TTC549 (cell line): ENCODE measurements around the gene CDRT4.

Source experiments
- FAIRE-seq: peaks from 2 replicates; lab custom pipeline; 2012; peaks lifted over from hg19 to GRCh38; lab: Jason Lieb, UNC

Gene CDRT4

DNA sequence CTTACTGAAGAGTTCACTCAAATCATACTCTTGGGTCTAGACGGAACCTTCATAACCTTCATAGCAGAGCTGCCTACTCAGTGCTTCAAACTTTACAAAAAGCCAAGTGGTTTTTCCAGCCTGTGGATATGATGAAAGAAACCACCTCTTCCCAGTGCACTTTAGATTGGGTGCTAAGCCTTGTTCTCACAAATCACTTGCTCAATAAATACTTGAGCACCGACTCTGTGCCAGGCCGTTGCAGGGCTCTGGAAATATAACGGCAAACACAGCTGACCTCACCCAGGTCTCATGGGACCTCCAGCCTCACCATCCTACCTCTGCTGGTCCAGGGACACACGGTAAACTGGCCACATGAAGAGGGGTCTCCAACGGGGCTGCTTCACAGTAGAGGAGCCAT lies 35.7 kb downstream of the CDRT4 start:
- no peak for FAIRE-seq

- FAIRE-seq: no peak
Measured at GRCh38 chr17:15431196-15431595, 36.2 kb downstream of the CDRT4 start.

DNA sequence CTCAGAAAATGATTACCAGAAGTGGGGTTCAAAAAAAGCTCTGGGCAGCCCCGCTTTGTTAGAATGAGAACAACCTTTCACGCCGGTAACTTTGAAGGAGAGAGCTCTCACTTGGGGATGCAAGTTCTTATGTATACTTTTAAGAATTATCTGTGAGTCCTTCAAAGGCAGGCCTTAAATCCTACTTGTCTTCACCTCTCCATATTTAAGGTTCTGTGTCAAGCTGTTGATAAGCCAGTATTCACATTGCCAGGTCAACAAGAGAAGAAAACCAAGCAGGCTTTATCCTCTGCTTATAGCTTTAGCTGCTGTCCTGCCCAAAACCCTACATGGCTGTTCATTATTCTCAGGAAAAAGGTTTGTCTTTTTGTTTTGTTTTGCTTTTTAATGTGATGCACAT lies 42.9 kb downstream of the CDRT4 start:
- no peak for FAIRE-seq

DNA sequence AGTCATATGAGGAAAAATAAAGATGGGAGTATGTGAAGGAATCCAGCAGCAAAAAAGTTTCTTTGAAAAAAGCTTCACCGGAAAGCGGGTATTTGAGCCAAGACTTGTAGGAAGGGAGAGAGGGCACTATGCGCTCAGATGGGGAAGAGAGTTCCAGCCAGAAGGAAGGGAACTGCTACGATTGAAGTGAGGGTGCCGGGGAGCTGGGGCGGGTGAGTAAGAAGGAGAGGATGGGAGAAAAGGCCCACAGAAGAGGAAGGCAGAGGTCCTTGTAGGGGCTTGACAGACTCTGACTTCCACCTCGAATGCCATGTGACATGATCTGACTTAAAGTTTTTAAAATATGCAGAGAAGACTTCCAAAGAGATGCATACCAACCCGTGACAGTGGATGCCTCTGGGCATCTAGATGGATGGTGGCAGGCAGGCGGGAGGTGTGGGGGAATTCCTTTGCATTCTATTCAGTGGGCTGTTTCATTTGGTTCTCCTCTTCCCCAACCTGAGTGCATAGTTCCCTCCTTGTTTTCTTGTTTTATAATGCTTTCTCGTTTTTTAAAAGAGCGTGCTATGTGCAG lies 44.9 kb downstream of the CDRT4 start:
- no peak for FAIRE-seq

DNA sequence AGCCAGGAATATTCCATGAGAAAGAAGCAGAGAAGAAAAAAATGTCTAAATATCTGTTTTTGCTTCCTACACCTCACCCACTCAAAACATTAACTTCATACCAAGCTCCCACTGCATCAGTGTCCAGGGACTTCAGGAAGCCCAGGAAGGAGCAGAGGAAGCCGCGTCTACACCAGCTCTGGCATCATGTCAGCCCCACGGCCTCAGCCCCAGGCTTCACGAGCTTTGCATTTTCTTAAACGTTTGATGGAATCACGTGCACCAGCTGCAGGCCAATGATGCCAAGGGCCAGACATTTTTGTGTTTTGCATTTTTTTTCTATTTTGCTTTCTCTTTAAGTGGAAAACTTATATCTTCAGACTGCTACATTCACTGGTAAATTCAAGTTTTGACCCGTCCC lies 48.6 kb downstream of the CDRT4 start:
- no peak for FAIRE-seq

GRCh38 chr17:15414532-15415306 lies 52.7 kb downstream of the CDRT4 start:
- FAIRE-seq: no peak

- no peak for FAIRE-seq
Measured at GRCh38 chr17:15413101-15413771, 54.2 kb downstream of the CDRT4 start.

- no peak for FAIRE-seq
Measured at GRCh38 chr17:15412606-15413005, 54.8 kb downstream of the CDRT4 start.

- no peak for FAIRE-seq
Measured at GRCh38 chr17:15411384-15412198, 55.8 kb downstream of the CDRT4 start.

GRCh38 chr17:15409721-15410250 lies 57.6 kb downstream of the CDRT4 start:
- no peak for FAIRE-seq

DNA sequence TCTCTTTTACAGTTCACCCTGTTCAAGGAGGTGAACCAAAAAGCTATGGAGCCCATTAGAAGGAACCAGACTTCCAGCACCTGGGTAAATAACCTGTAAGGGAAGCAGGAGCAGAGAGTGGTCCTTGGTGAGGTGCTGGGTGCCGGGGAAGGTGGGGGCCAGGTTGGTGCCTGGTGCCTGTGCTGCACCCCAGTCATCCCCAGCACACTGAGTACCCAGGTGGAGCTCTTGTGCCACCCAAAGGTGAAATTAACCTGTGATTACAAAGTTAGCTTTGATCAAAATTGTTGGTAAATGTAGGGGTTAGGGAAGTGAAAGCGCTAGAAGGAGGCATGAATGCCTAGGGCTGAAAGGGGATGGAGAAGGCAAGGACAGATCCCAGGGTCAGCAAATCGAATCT lies 58.6 kb downstream of the CDRT4 start:
- FAIRE-seq: no peak

DNA sequence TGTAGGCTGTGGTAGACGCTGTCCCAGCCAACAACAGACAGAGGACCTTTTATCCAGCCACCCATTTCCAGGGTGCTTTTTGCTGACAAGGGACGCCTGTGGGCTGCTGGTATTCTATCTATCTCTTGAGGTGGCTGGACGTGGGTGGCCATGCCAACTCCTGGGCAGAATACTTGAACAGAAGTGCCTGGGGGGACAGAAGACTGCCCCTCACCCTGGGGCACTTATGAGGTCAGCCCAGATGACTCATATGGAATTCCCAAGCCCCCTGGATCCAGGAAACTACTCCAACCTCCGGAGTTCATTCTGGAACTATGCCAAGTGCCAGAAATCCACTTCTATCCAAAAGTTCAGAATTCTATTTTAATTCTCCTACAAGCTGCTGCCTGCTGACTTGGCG lies 61.3 kb downstream of the CDRT4 start:
- FAIRE-seq: no peak

DNA sequence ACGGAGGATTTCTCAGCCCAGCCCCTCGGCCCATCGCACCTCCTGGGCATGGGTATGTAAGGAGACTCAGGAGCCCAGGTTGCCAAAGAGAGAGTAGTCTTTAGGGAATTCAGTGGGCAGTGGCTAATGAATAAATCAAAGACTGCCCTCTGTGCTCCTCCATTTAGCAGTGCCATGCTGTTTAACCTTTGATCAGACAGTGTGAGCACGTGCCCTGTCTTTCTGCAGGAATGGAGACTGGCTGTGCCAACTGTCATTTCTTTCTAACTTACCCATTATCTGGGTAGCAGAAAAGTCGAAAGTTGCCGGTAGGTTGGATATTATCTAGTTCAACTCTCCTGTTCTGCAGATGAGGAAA lies 62.4 kb downstream of the CDRT4 start:
- no peak for FAIRE-seq

GRCh38 chr17:15404106-15405057 lies 63.0 kb downstream of the CDRT4 start:
- no peak for FAIRE-seq

- no peak for FAIRE-seq
Measured at GRCh38 chr17:15403276-15403939, 64.0 kb downstream of the CDRT4 start.

GRCh38 chr17:15399443-15399842 lies 68.0 kb downstream of the CDRT4 start:
- FAIRE-seq: no peak

GRCh38 chr17:15398736-15399331 lies 68.6 kb downstream of the CDRT4 start:
- FAIRE-seq: no peak

- FAIRE-seq: no peak
Measured at GRCh38 chr17:15398291-15398690, 69.1 kb downstream of the CDRT4 start.

DNA sequence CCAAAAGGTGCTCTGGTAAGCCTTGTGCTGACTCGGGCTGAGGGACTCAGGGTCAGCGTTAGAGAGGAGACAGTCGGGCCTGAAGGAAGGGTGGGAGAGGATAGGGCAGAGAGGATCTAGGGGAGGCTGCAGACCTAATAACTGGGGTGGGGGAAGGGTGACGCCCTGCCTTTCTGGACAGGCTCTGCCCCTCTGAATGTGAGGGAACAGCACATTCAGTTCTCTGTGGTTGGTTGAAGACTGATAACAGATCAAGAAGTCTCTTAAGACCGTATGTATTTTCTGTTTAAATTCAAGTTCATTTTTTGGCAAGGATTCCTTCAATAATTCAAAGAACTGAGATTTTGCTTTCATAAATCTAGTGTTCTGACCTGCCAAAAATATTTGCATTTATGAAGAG lies 69.8 kb downstream of the CDRT4 start:
- no peak for FAIRE-seq

DNA sequence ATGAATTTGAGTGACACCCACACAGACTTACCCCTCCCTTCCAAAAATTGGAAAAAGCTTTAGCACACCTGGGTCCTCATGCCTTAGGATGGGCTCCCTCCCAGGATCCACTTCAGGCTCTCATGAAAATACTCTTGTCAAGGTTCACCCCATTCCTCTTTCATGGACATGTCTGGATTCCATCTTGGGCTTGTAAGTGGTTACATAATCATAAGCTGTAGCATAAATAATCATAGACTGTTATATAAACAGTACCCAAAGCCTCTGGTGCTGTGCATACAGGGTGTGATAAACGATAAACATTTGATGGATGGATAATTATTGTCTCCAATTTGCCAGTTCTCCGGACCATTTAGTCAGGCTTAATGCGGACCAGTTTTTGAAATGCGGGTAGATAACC lies 72.3 kb downstream of the CDRT4 start:
- no peak for FAIRE-seq
